Esophagus squamous epithelium (tissue), 5 donors: ENCODE measurements around the gene NQO2. TPM values are rescaled to one million over a fixed set of nuclear protein-coding genes. Genes with fewer than 3 reads are reported as not detected.

ENCODE experiments used
- DNase-seq: peaks from one replicate; lab custom pipeline; 2025; lab: John Stamatoyannopoulos, UW
- H3K27ac ChIP-seq, 4 donors: fragments of 200-600 bp; sonication (generic); one replicate each; pipeline ENCODE4 v1.5.1; 2016 to 2019; ENCODE audit warnings: mild to moderate bottlenecking in 1 of 4
- H3K27me3 ChIP-seq, 4 donors: fragments of 200-600 bp; sonication (generic); 1 replicate in 3 of 4; 2 replicates in 1 of 4; pipeline versions ENCODE4 v1.5.1 to v1.6.0; 2017 to 2021; ENCODE audit warnings: antibody characterized with exemption in 1 of 4
- H3K36me3 ChIP-seq, 3 donors: fragments of 200-600 bp; sonication (generic); one replicate each; pipeline ENCODE4 v1.5.1; 2016 to 2019
- H3K4me1 ChIP-seq, 3 donors: fragments of 200-600 bp; sonication (generic); one replicate each; pipeline ENCODE4 v1.5.1; 2017 to 2019
- H3K4me3 ChIP-seq, 4 donors: fragments of 200-600 bp; sonication (generic); 1 replicate in 3 of 4; 2 replicates in 1 of 4; pipeline ENCODE4 v1.5.1; 2016 to 2019; ENCODE audit warnings: mild to moderate bottlenecking in 2 of 4, moderate library complexity in 1 of 4
- H3K9me3 ChIP-seq, 3 donors: fragments of 200-600 bp; sonication (generic); one replicate each; pipeline ENCODE4 v1.5.1; 2016 to 2019
- POLR2A ChIP-seq, 4 donors: fragments of 450-650 bp; IDR thresholded peaks; one replicate each; pipeline ENCODE4 v1.6.1; 2017; ENCODE audit warnings: antibody characterized with exemption in 4 of 4, mild to moderate bottlenecking in 4 of 4, moderate library complexity in 3 of 4
- WGBS, 2 donors: methylation state at CpG; one replicate each; pipeline ENCODE4 v1.1.5; 2018; 5-methylcytosine and 5-hydroxymethylcytosine counted together
- intact Hi-C: fragments of 100-400 bp; cut with DNase I; formaldehyde crosslinking; loops from one replicate; pipeline ENCODE4 v1.15.0; 2022
- total RNA-seq, 4 donors: library from RNA; depleted of rRNA; stranded (reverse); fragments of >200 nt; gene quantifications; one replicate each; pipeline ENCODE4 v1.1.0, GENCODE V29; 2016
- TF ChIP-seq, protein P1 (sequence below), 6 experiments: fragments of 450-650 bp in 4 of 6; fragments of 200-600 bp in 2 of 6; sonication (generic) in 2 of 6; IDR thresholded peaks; one replicate each; pipeline ENCODE4 v1.5.1; 2016 to 2019; ENCODE audit warnings: antibody characterized with exemption in 6 of 6, mild to moderate bottlenecking in 4 of 6, moderate library complexity in 4 of 6
- donor health status: DM: yes; HTN: yes; CAD: no.

The NQO2 gene
- total RNA-seq, 4 donors from 2014 or later = 18.7 to 38.3 (median 26.5) TPM

DNA sequence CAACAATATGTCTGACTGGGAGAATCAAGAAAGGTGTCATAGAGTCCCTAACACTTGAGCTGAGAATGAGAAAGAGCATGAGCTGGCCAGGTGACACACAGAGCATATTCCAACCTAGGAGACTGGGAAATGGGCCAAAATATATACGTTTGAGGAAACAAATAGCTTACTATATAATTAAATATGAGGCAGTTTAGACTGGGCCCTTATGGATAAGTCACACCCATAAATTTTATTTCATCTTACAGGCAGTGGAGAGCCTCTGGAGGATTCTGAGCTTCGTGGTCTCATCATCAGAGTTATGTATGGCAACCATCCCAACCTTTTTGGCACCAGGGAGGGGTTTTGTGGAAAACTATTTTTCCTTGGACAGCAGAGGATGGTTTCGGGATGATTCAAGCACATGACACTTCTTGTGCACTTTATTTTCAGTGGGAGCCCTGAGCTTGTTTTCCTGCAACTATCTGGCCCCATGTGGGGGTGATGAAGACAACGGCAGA, 12.9 kb upstream of the NQO2 start:
- TF ChIP-seq, protein P1, sequence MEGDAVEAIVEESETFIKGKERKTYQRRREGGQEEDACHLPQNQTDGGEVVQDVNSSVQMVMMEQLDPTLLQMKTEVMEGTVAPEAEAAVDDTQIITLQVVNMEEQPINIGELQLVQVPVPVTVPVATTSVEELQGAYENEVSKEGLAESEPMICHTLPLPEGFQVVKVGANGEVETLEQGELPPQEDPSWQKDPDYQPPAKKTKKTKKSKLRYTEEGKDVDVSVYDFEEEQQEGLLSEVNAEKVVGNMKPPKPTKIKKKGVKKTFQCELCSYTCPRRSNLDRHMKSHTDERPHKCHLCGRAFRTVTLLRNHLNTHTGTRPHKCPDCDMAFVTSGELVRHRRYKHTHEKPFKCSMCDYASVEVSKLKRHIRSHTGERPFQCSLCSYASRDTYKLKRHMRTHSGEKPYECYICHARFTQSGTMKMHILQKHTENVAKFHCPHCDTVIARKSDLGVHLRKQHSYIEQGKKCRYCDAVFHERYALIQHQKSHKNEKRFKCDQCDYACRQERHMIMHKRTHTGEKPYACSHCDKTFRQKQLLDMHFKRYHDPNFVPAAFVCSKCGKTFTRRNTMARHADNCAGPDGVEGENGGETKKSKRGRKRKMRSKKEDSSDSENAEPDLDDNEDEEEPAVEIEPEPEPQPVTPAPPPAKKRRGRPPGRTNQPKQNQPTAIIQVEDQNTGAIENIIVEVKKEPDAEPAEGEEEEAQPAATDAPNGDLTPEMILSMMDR (IDR thresholded peaks at IDR 0.05) = no peak
- no peak for TF ChIP-seq POLR2A (IDR thresholded peaks at IDR 0.05)
- DNase-seq = no peak
- 27 to 41% methylated on average over 3 to 4 of the region's 4 CpGs for WGBS, 2 donors
- Histone ChIP-seq H3K9me3 (no peaks in the 10 kb centered on the region), H3K36me3 (no peaks in the 10 kb centered on the region), H3K27ac (peak overlapping the region; percentile 61 to 99 (median 98)), H3K27me3 (no peaks in the 10 kb centered on the region), H3K4me1 (peaks cover 21 to 71% (median 36%) of the 10 kb centered on the region in 3 donors), H3K4me3 (no peak overlapping the region)
- intact Hi-C loops = no loop called here

- no peaks in the 10 kb centered on the region for H3K9me3 ChIP-seq
- no peak for DNase-seq
- TF ChIP-seq, protein P1 (IDR thresholded peaks at IDR 0.05) = no peak
- TF ChIP-seq POLR2A (IDR thresholded peaks at IDR 0.05) = no peak
- peak overlapping the region; percentile 85 to 94 (median 90) for H3K4me3 ChIP-seq
- peak overlapping the region; percentile 98 to 99 (median 98) for H3K27ac ChIP-seq
- 12 to 15% methylated on average over 2 of the region's 2 CpGs for WGBS, 2 donors
- H3K36me3 ChIP-seq = no peaks in the 10 kb centered on the region
- H3K27me3 ChIP-seq = no peaks in the 10 kb centered on the region
- intact Hi-C loops = no loop called here
- peaks cover 12 to 58% (median 29%) of the 10 kb centered on the region in 3 donors for H3K4me1 ChIP-seq
Measured at GRCh38 chr6:2988094-2988425, 11.6 kb upstream of the NQO2 start.

DNA sequence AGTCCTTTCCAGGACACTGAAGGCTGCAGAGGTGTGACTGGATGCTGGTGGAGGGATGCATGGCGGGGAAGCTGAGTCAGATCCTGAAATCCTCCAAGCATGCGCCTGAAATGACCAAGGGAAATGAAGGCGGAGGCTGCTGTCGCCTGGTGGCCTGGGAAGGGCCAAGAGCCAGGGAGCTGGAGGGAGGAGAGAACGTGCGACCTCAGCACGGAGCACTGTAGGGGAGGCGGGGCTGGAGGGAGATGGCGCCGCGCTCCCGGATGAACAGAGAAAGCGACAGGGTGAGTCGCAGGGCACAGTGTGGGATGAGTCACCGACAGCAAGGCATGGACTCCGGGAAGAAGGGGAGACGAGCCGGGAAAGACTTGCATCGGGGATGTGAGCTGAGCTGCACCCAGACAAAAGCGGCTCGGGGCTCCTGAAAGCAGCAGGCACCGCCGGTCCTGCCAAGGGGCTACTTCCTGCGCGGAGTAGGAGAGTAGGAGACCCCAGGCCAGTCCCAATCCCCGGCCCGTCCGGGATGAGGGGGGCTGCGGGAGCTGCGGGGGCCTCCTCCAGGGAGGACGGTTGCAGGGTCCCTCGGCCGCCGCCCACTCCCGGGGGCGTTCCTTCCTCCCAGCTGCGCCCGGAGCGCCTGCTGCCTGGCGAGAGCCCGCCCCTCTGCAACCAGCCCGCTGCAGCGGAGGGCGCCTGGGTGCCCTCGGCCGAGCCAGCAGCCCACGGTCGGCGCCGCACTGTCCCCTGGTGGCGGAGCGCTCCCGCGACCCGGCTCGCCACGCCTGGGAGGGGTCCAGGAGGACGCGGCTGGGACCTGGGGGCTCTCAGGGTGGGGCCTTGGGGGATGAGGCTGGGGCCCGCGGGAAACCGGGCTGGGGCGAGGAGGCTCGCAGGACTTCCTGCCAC, 11.0 kb upstream of the NQO2 start:
- peaks cover 12 to 54% (median 29%) of the 10 kb centered on the region in 3 donors for H3K4me1 ChIP-seq
- H3K9me3 ChIP-seq = no peaks in the 10 kb centered on the region
- peak overlapping the region; percentile 98 to 99 (median 98) for H3K27ac ChIP-seq
- intact Hi-C loops = no loop called here
- peak overlapping the region; percentile 85 to 94 (median 90) for H3K4me3 ChIP-seq
- H3K36me3 ChIP-seq = no peaks in the 10 kb centered on the region
- no peaks in the 10 kb centered on the region for H3K27me3 ChIP-seq
- DNase-seq = peak; percentile 57
- TF ChIP-seq POLR2A (IDR thresholded peaks at IDR 0.05) = peak in 2 of 4 donors; percentile 34 to 44
- TF ChIP-seq, protein P1 (IDR thresholded peaks at IDR 0.05) = peak; percentile 76 to 93 (median 89)
- 0% methylated on average over 13 to 29 of the region's 64 CpGs for WGBS, 2 donors

GRCh38 chr6:2989332-2990247, 10.1 kb upstream of the NQO2 start:
- Histone ChIP-seq H3K27ac (peak overlapping the region; percentile 98 to 99 (median 98)), H3K36me3 (no peaks in the 10 kb centered on the region), H3K9me3 (no peaks in the 10 kb centered on the region), H3K27me3 (no peaks in the 10 kb centered on the region), H3K4me1 (peaks cover 12 to 54% (median 29%) of the 10 kb centered on the region in 3 donors), H3K4me3 (peak overlapping the region; percentile 85 to 94 (median 90))
- intact Hi-C loops = no loop called here
- TF ChIP-seq, protein P1 (IDR thresholded peaks at IDR 0.05) = peak in 2 of 6 experiments; percentile 2 to 13
- TF ChIP-seq POLR2A (IDR thresholded peaks at IDR 0.05) = peak in 3 of 4 donors; percentile 14 to 54 (median 27)
- 0 to 1% methylated on average over 21 to 22 of the region's 22 CpGs for WGBS, 2 donors
- peak; percentile 83 for DNase-seq
